H9 (cell line): Measurements from ENCODE around the gene TM4SF20. TPM values are rescaled to one million over a fixed set of nuclear protein-coding genes. Genes with fewer than 3 reads are reported as not detected.

Experiments used
- DNase-seq: peaks from one replicate; pipeline ENCODE4 v3.0.0-alpha.2; 2017
- H2AFZ ChIP-seq: one replicate; pipeline ENCODE4 v1.6.1; 2013; ENCODE audit warnings: mild to moderate bottlenecking, low read length, control low read depth, moderate library complexity
- H2AK5ac ChIP-seq: 2 replicates; pipeline ENCODE4 v1.6.1; 2013; ENCODE audit warnings: low read length, control low read depth, mixed read lengths; ENCODE audit not compliant: insufficient read length
- H2BK120ac ChIP-seq: one replicate; pipeline ENCODE4 v1.6.1; 2013; ENCODE audit warnings: low read depth, mild to moderate bottlenecking, low read length, control low read depth, inconsistent platforms; ENCODE audit not compliant: poor library complexity, severe bottlenecking
- H2BK12ac ChIP-seq: 2 replicates; pipeline ENCODE4 v1.6.1; 2013; ENCODE audit warnings: low read length, control low read depth, mixed read lengths, low read depth; ENCODE audit not compliant: insufficient read length
- H2BK15ac ChIP-seq: 2 replicates; pipeline ENCODE4 v1.6.1; 2013; ENCODE audit warnings: low read depth, low read length, control low read depth
- H2BK20ac ChIP-seq: one replicate; pipeline ENCODE4 v1.6.1; 2013; ENCODE audit warnings: low read depth, mild to moderate bottlenecking, low read length, control low read depth, inconsistent platforms; ENCODE audit not compliant: poor library complexity, severe bottlenecking
- H2BK5ac ChIP-seq: 2 replicates; pipeline ENCODE4 v1.6.1; 2013; ENCODE audit warnings: low read length, control low read depth, mixed read lengths; ENCODE audit not compliant: insufficient read length
- H3K14ac ChIP-seq: 2 replicates; pipeline ENCODE4 v1.6.1; 2013; ENCODE audit warnings: low read length, control low read depth; ENCODE audit not compliant: insufficient read depth
- H3K18ac ChIP-seq: 2 replicates; pipeline ENCODE4 v1.6.1; 2013; ENCODE audit warnings: low read depth, mild to moderate bottlenecking, mixed read lengths, low read length, control low read depth; ENCODE audit not compliant: insufficient read length
- H3K23ac ChIP-seq: 2 replicates; pipeline ENCODE4 v1.6.1; 2013; ENCODE audit warnings: low read length, control low read depth, mixed read lengths, low read depth; ENCODE audit not compliant: insufficient read length
- H3K23me2 ChIP-seq: 2 replicates; pipeline ENCODE4 v1.6.1; 2013; ENCODE audit warnings: low read depth, mild to moderate bottlenecking, mixed read lengths, low read length, control low read depth; ENCODE audit not compliant: insufficient read length, poor library complexity, severe bottlenecking
- H3K27ac ChIP-seq: 2 replicates; pipeline ENCODE4 v1.5.1; 2013; ENCODE audit warnings: low read length, control low read depth, mixed read lengths, low read depth; ENCODE audit not compliant: insufficient read length
- H3K27me3 ChIP-seq: 2 replicates; pipeline ENCODE4 v1.6.1; 2013; ENCODE audit warnings: low read length, control low read depth, inconsistent platforms; ENCODE audit not compliant: insufficient read depth
- H3K4ac ChIP-seq: 2 replicates; pipeline ENCODE4 v1.6.1; 2013; ENCODE audit warnings: low read depth, mild to moderate bottlenecking, control low read depth, inconsistent platforms, low read length, moderate library complexity
- H3K4me1 ChIP-seq: 2 replicates; pipeline ENCODE4 v1.6.1; 2013; ENCODE audit warnings: low read length, control low read depth, inconsistent platforms; ENCODE audit not compliant: insufficient read depth
- H3K4me2 ChIP-seq: 2 replicates; pipeline ENCODE4 v1.6.1; 2013; ENCODE audit warnings: low read length, control low read depth, mixed read lengths; ENCODE audit not compliant: insufficient read length, insufficient read depth
- H3K56ac ChIP-seq: 2 replicates; pipeline ENCODE4 v1.6.1; 2013; ENCODE audit warnings: low read depth, mild to moderate bottlenecking, mixed read lengths, low read length, control low read depth; ENCODE audit not compliant: insufficient read length
- H3K79me1 ChIP-seq: 2 replicates; pipeline ENCODE4 v1.6.1; 2013; ENCODE audit warnings: low read depth, mild to moderate bottlenecking, moderate library complexity, low read length, control low read depth, inconsistent platforms; ENCODE audit not compliant: insufficient read depth, poor library complexity, severe bottlenecking
- H3K79me2 ChIP-seq: 2 replicates; pipeline ENCODE4 v1.6.1; 2013; ENCODE audit warnings: low read length, control low read depth, inconsistent platforms; ENCODE audit not compliant: insufficient read depth
- H3K9ac ChIP-seq: 2 replicates; pipeline ENCODE4 v1.6.1; 2013; ENCODE audit warnings: low read length, control low read depth, mixed read lengths; ENCODE audit not compliant: insufficient read length; ENCODE audit errors: extremely low read depth
- H3K9me3 ChIP-seq: one replicate; pipeline ENCODE4 v1.6.1; 2013; ENCODE audit warnings: low read depth, low read length, inconsistent platforms; ENCODE audit not compliant: control insufficient read depth
- H3T11ph ChIP-seq: one replicate; pipeline ENCODE4 v1.6.1; 2013; ENCODE audit warnings: mild to moderate bottlenecking, low read length, control low read depth, inconsistent platforms
- H4K20me1 ChIP-seq: one replicate; pipeline ENCODE4 v1.6.1; 2013; ENCODE audit not compliant: control insufficient read depth, insufficient read length, insufficient read depth
- H4K5ac ChIP-seq: 2 replicates; pipeline ENCODE4 v1.6.1; 2013; ENCODE audit warnings: low read depth, mild to moderate bottlenecking, mixed read lengths, low read length, control low read depth; ENCODE audit not compliant: insufficient read length
- H4K8ac ChIP-seq: replicated peaks from 2 replicates; pipeline ENCODE4 v1.6.1; 2013; ENCODE audit warnings: low read length, control low read depth, mixed read lengths, low read depth; ENCODE audit not compliant: insufficient read length
- H4K91ac ChIP-seq: 2 replicates; pipeline ENCODE4 v1.6.1; 2013; ENCODE audit warnings: low read depth, mild to moderate bottlenecking, moderate library complexity, mixed read lengths, low read length, control low read depth; ENCODE audit not compliant: insufficient read length
- H3K27ac Mint-ChIP-seq, 3 experiments: 2 replicates in 2 of 3; 3 replicates in 1 of 3; pipeline ENCODE4 v1.8.0; 2020 to 2021; ENCODE audit warnings: mixed read lengths in 3 of 3, mild to moderate bottlenecking in 1 of 3, moderate library complexity in 1 of 3
- H3K27me3 Mint-ChIP-seq: 2 replicates; pipeline ENCODE4 v1.8.0; 2021; ENCODE audit warnings: low read depth, mild to moderate bottlenecking, moderate library complexity, mixed read lengths
- H3K36me3 Mint-ChIP-seq, 3 experiments: 2 replicates in 2 of 3; 3 replicates in 1 of 3; pipeline ENCODE4 v1.8.0; 2020 to 2021; ENCODE audit warnings: low read depth in 3 of 3, mixed read lengths in 3 of 3; ENCODE audit not compliant: insufficient read depth in 1 of 3
- H3K4me1 Mint-ChIP-seq, 2 experiments: 2 replicates each; pipeline ENCODE4 v1.8.0; 2020; ENCODE audit warnings: mixed read lengths in 2 of 2
- H3K4me3 Mint-ChIP-seq, 2 experiments: 2 replicates in 1 of 2; 3 replicates in 1 of 2; pipeline ENCODE4 v1.8.0; 2020 to 2021; ENCODE audit warnings: mild to moderate bottlenecking in 2 of 2, mixed read lengths in 2 of 2, moderate library complexity in 1 of 2
- H3K9me3 Mint-ChIP-seq, 2 experiments: 2 replicates in 1 of 2; 3 replicates in 1 of 2; pipeline ENCODE4 v1.8.0; 2020; ENCODE audit warnings: mild to moderate bottlenecking in 2 of 2, mixed read lengths in 2 of 2, moderate library complexity in 1 of 2
- CTCF ChIP-seq: fragments of 200-600 bp; sonication (generic); conservative IDR thresholded peaks from 3 replicates; pipeline ENCODE4 v1.8.0; 2021; ENCODE audit warnings: antibody characterized with exemption, mild to moderate bottlenecking
- WGBS: extraction: QIAGEN DNeasy Blood & Tissue Kit; methylation state at CpG from one replicate; pipeline ENCODE4 v1.1.7; 2013; ENCODE audit warnings: missing lambda C conversion rate, low lambda C conversion rate, mixed read lengths; ENCODE audit not compliant: insufficient read length; ENCODE audit errors: extremely low coverage; 5-methylcytosine and 5-hydroxymethylcytosine counted together
- total RNA-seq: library from RNA; stranded (reverse); gene quantifications from 2 replicates; pipeline ENCODE4 v1.2.1, GENCODE V29; 2021

Gene TM4SF20
- total RNA-seq, 1 experiment from 2014 or later, result not detected

GRCh38 chr2:227373389-227373788, 5.7 kb downstream of the TM4SF20 start:
- no peak for DNase-seq
- H4K91ac ChIP-seq, result no peak overlapping the region
- no peak overlapping the region for H3K18ac ChIP-seq
- H2BK12ac ChIP-seq, result no peak overlapping the region
- WGBS, result no CpG with 5 or more reads among the region's 10 CpGs
- H3K23me2 ChIP-seq, result no peaks in the 10 kb centered on the region
- H4K20me1 ChIP-seq, result no peaks in the 10 kb centered on the region
- Mint-ChIP-seq H3K36me3 (no peaks in the 10 kb centered on the region), H3K4me1 (peaks cover 10 to 12% of the 10 kb centered on the region in 2 experiments), H3K4me3 (no peak overlapping the region), H3K27ac (no peak overlapping the region), H3K9me3 (no peaks in the 10 kb centered on the region), H3K27me3 (no peaks in the 10 kb centered on the region)
- H2BK5ac ChIP-seq, result no peak overlapping the region
- no peak overlapping the region for H3K4me2 ChIP-seq
- no peak overlapping the region for H2AK5ac ChIP-seq
- H2AFZ ChIP-seq, result no peak overlapping the region
- H3K56ac ChIP-seq, result no peak overlapping the region
- H4K8ac ChIP-seq, result no peak overlapping the region
- H3K9me3 ChIP-seq, result no peaks in the 10 kb centered on the region
- no peak overlapping the region for H3K23ac ChIP-seq
- H3T11ph ChIP-seq, result no peak overlapping the region
- H3K9ac ChIP-seq, result no peak overlapping the region
- no peak overlapping the region for H3K27ac ChIP-seq
- no peaks in the 10 kb centered on the region for H3K79me1 ChIP-seq
- no peak overlapping the region for H3K4ac ChIP-seq
- H4K5ac ChIP-seq, result no peak overlapping the region
- TF ChIP-seq CTCF, result no peak
- no peak overlapping the region for H3K14ac ChIP-seq
- H2BK15ac ChIP-seq, result no peak overlapping the region
- H3K79me2 ChIP-seq, result no peaks in the 10 kb centered on the region
- no peak overlapping the region for H2BK20ac ChIP-seq
- no peaks in the 10 kb centered on the region; the same call in 1 of the 2 replicates for H3K4me1 ChIP-seq
- H2BK120ac ChIP-seq, result no peak overlapping the region
- no peaks in the 10 kb centered on the region for H3K27me3 ChIP-seq
